NCI-H526 treated with DMSO at 0.1 percent for 48 hours (cell line): ENCODE data around the gene CKM.
"Not testable (repeated sequence)": the region's sequence is repeated elsewhere in the genome, so short reads cannot be mapped to it uniquely, and the experiment has no call there.

ENCODE experiments used
- DNase-seq: peaks from one replicate; lab custom pipeline; 2025; lab: John Stamatoyannopoulos, UW

Gene CKM

GRCh38 chr19:45290381-45290931 is 32.2 kb downstream of the CKM start:
- DNase-seq = no peak

GRCh38 chr19:45283443-45284033 is 39.1 kb downstream of the CKM start:
- DNase-seq = no peak

- no peak for DNase-seq
Observed at GRCh38 chr19:45280471-45280961, 42.2 kb downstream of the CKM start.

GRCh38 chr19:45279587-45280192 is 43.0 kb downstream of the CKM start:
- no peak for DNase-seq

GRCh38 chr19:45278087-45278486 is 44.6 kb downstream of the CKM start:
- no peak for DNase-seq

GRCh38 chr19:45276284-45276687 is 46.4 kb downstream of the CKM start:
- no peak for DNase-seq

- no peak for DNase-seq
Observed at GRCh38 chr19:45275370-45275971, 47.2 kb downstream of the CKM start.

- DNase-seq = no peak
Observed at GRCh38 chr19:45273521-45273855, 49.2 kb downstream of the CKM start.

- no peak for DNase-seq
Observed at GRCh38 chr19:45271735-45272108, 51.0 kb downstream of the CKM start.

GRCh38 chr19:45271098-45271734 is 51.5 kb downstream of the CKM start:
- DNase-seq = no peak

GRCh38 chr19:45269939-45270338 is 52.7 kb downstream of the CKM start:
- not testable (repeated sequence) for DNase-seq

- DNase-seq = no peak
Observed at GRCh38 chr19:45267296-45267695, 55.4 kb downstream of the CKM start.

- no peak for DNase-seq
Observed at GRCh38 chr19:45265375-45265774, 57.3 kb downstream of the CKM start.

- no peak for DNase-seq
Observed at GRCh38 chr19:45264781-45265317, 57.8 kb downstream of the CKM start.

GRCh38 chr19:45263013-45263412 is 59.7 kb downstream of the CKM start:
- DNase-seq = no peak

- DNase-seq = no peak
Observed at GRCh38 chr19:45262570-45262969, 60.1 kb downstream of the CKM start.

GRCh38 chr19:45258862-45259261 is 63.8 kb downstream of the CKM start:
- DNase-seq = no peak

- no peak for DNase-seq
Observed at GRCh38 chr19:45256836-45257235, 65.8 kb downstream of the CKM start.
